HK-2 (cell line): Measurements from ENCODE around the gene CEACAM18.
"Not testable (repeated sequence)": the region's sequence is repeated elsewhere in the genome, so short reads cannot be mapped to it uniquely, and the experiment has no call there.

ENCODE experiments used
- DNase-seq: peaks from one replicate; pipeline ENCODE4 v3.0.0-alpha.2; 2018; ENCODE audit not compliant: unreplicated experiment

The CEACAM18 gene

GRCh38 chr19:51461723-51462161, 16.6 kb upstream of the CEACAM18 start:
- DNase-seq, result no peak

GRCh38 chr19:51462276-51462675, 16.1 kb upstream of the CEACAM18 start:
- DNase-seq, result no peak

GRCh38 chr19:51462681-51463080, 15.7 kb upstream of the CEACAM18 start:
- DNase-seq, result no peak

GRCh38 chr19:51463976-51464581, 14.3 kb upstream of the CEACAM18 start:
- DNase-seq, result not testable (repeated sequence)

GRCh38 chr19:51466723-51467122, 11.6 kb upstream of the CEACAM18 start:
- no peak for DNase-seq

- DNase-seq, result no peak
Observed at GRCh38 chr19:51467864-51468544, 10.3 kb upstream of the CEACAM18 start.

- no peak for DNase-seq
Observed at GRCh38 chr19:51468545-51468920, 9.8 kb upstream of the CEACAM18 start.

- no peak for DNase-seq
Observed at GRCh38 chr19:51469162-51469561, 9.2 kb upstream of the CEACAM18 start.

GRCh38 chr19:51469629-51470028, 8.7 kb upstream of the CEACAM18 start:
- DNase-seq, result no peak

- DNase-seq, result no peak
Observed at GRCh38 chr19:51470966-51471365, 7.4 kb upstream of the CEACAM18 start.

GRCh38 chr19:51471527-51471926, 6.8 kb upstream of the CEACAM18 start:
- DNase-seq, result no peak

- no peak for DNase-seq
Observed at GRCh38 chr19:51472607-51473006, 5.7 kb upstream of the CEACAM18 start.

GRCh38 chr19:51473009-51473707, 5.2 kb upstream of the CEACAM18 start:
- peak; percentile 76 for DNase-seq

- no peak for DNase-seq
Observed at GRCh38 chr19:51476164-51476563, 2.2 kb upstream of the CEACAM18 start.

- no peak for DNase-seq
Observed at GRCh38 chr19:51477344-51477743, 995 bp upstream of the CEACAM18 start.

- no peak for DNase-seq
Observed at GRCh38 chr19:51479531-51480331, 1.4 kb downstream of the CEACAM18 start.

- peak; percentile 29 for DNase-seq
Observed at GRCh38 chr19:51480590-51480989, 2.3 kb downstream of the CEACAM18 start.

GRCh38 chr19:51485960-51486660, 7.8 kb downstream of the CEACAM18 start:
- no peak for DNase-seq

- no peak for DNase-seq
Observed at GRCh38 chr19:51488491-51488890, 10.2 kb downstream of the CEACAM18 start.

GRCh38 chr19:51489113-51489512, 10.8 kb downstream of the CEACAM18 start:
- DNase-seq, result no peak

- no peak for DNase-seq
Observed at GRCh38 chr19:51490676-51491075, 12.3 kb downstream of the CEACAM18 start.

GRCh38 chr19:51491586-51491985, 13.2 kb downstream of the CEACAM18 start:
- no peak for DNase-seq
